Activated naive CD4-positive, alpha-beta T cell treated with anti-CD3 and anti-CD28 coated beads, Interleukin-2, amount 10 ng/mL, durations not matched to agents 7 days and 5 days (primary cell): ENCODE measurements around the gene DNAJB8.

Experiments
- CTCF ChIA-PET: fragments of 350-600 bp; sonication (Branson Sonifier 250); formaldehyde crosslinking; loops from one replicate; lab custom pipeline; 2021; ENCODE audit warnings: antibody characterized with exemption; lab: Charles Lee
- DNase-seq: peaks from one replicate; pipeline ENCODE4 v3.0.0-alpha.2; 2020
- H3K27ac Mint-ChIP-seq: one replicate; pipeline ENCODE4 v1.8.0; 2021; ENCODE audit warnings: mild to moderate bottlenecking, moderate library complexity, mixed read lengths
- H3K27me3 Mint-ChIP-seq: one replicate; pipeline ENCODE4 v1.8.0; 2021; ENCODE audit warnings: mild to moderate bottlenecking, mixed read lengths
- H3K36me3 Mint-ChIP-seq: one replicate; pipeline ENCODE4 v1.8.0; 2021; ENCODE audit warnings: mixed read lengths
- H3K4me1 Mint-ChIP-seq: one replicate; pipeline ENCODE4 v1.8.0; 2021; ENCODE audit warnings: mixed read lengths
- H3K4me3 Mint-ChIP-seq: one replicate; pipeline ENCODE4 v1.8.0; 2021; ENCODE audit warnings: mild to moderate bottlenecking, moderate library complexity, mixed read lengths
- H3K9me3 Mint-ChIP-seq: one replicate; pipeline ENCODE4 v1.8.0; 2021; ENCODE audit warnings: mixed read lengths

DNAJB8 gene

DNA sequence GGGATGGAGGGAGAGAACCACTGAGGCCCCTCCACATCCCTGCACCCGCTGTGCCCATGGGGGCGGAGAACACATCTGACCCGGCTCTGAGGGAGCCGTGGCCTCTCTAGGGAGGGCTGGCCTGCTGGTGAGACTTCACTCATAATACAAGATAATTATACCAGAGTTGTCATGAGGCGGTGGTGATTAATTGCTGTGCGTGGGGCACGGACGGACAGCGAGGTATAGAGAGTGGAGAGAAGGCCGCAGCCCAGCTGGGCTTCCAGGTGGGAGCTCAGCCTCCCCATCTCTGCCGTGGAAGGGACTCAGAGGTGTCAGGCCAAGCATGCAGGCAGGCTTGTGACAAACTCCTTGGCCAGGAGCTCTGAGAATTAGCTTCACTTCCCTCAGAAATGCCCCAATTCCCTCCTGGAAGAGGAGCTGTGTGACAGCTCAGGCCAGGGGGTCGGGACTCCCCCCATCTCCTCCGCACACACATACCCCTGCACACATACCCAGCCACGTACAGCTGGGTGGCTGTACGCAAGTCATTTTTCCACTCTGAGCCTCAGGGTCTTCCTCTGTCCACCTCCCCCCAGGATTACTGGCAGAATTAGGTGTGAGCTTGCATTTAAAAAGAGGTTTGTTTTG is 32.3 kb upstream of the DNAJB8 start:
- no peaks in the 10 kb centered on the region for H3K36me3 Mint-ChIP-seq
- CTCF ChIA-PET, result interaction anchor here (0.7 to 5.3 kb wide), 5 partner anchors 69 to 404 kb away, joined by 3 to 62 read pairs (median 4); no protein-coding TSS in a partner anchor
- no peak overlapping the region for H3K27ac Mint-ChIP-seq
- no peaks in the 10 kb centered on the region for H3K9me3 Mint-ChIP-seq
- H3K4me1 Mint-ChIP-seq, result peaks cover 8% of the 10 kb centered on the region
- H3K4me3 Mint-ChIP-seq, result peak overlapping the region; percentile 43
- peaks cover 80% of the 10 kb centered on the region for H3K27me3 Mint-ChIP-seq
- DNase-seq, result no peak

DNA sequence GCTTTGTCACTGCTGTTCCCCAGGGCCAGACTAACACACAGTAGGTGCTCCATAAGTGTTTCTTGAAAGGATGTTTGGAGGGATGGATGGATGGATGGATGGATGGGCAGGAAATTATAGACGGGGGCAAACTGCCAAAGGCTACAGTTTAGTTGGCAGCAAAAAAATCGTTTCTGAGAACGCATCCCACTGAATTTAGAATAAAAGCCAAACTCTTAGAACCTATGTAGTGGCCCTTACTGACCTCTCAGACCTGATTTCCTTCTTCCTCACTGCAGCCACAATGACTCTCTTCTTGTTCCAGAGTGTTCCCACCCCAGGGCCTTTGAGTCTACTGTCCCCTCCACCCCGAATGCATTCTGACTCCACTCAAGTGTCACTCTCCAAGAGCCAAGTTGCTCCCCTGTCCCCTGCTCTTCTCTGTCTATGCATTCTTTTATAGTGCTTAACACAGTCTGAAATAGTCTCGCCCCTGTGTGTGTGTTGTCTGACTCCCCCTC is 31.5 kb upstream of the DNAJB8 start:
- H3K27me3 Mint-ChIP-seq, result peaks cover 80% of the 10 kb centered on the region
- H3K9me3 Mint-ChIP-seq, result no peaks in the 10 kb centered on the region
- H3K4me1 Mint-ChIP-seq, result peaks cover 10% of the 10 kb centered on the region
- no peak for DNase-seq
- H3K36me3 Mint-ChIP-seq, result no peaks in the 10 kb centered on the region
- peak overlapping the region; percentile 43 for H3K4me3 Mint-ChIP-seq
- CTCF ChIA-PET, result interaction anchor here (0.8 to 5.3 kb wide), 4 partner anchors 7 to 71 kb away, joined by 3 to 62 read pairs (median 6); no protein-coding TSS in a partner anchor
- H3K27ac Mint-ChIP-seq, result no peak overlapping the region

DNA sequence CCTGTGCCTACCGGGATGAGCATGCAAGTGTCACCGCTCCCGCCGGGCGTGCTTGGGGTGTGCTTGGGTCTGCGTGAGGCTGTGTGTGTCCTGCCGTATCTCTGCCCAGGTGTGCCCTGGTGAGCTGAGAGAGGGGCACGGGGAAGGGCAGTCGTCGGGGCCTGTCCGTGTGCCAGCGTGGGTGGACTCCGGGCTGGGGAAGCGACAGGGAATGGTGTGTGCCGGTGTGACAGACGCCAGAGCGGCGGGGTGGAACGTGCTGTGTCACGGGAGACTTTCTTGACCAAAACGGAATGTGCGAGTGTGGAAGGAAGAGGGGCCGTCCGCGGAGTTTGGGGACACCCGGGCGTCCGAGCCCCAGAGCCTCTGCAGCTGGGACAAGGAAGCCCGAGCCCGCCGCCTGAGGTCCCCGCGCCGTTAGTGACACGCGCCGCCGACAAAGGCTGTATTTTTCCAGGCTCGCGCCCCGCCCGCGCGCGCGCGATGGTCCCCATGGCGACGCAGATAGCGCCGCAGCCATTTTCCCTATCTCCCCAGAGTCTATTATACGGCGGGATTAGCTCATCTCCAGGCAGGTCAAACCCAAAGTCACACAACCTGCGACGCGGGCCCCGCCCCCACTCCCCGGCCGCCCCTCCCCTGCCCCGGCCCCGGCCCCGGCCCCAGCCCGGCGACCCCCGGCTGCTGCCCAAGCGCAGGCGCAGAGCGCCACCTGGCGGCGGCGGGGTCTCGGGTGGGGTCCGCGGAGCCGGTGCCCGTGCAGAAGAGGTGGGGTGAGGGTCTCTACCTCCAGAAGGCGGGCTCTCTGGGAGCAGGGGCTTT is 30.8 kb upstream of the DNAJB8 start:
- H3K27ac Mint-ChIP-seq, result no peak overlapping the region
- H3K27me3 Mint-ChIP-seq, result peaks cover 85% of the 10 kb centered on the region
- no peaks in the 10 kb centered on the region for H3K36me3 Mint-ChIP-seq
- H3K4me1 Mint-ChIP-seq, result peaks cover 10% of the 10 kb centered on the region
- DNase-seq, result peak; percentile 75
- H3K4me3 Mint-ChIP-seq, result peak overlapping the region; percentile 67
- H3K9me3 Mint-ChIP-seq, result no peaks in the 10 kb centered on the region
- CTCF ChIA-PET, result interaction anchor here (0.8 to 5.3 kb wide), 5 partner anchors 8 to 109 kb away, joined by 3 to 62 read pairs (median 5); no protein-coding TSS in a partner anchor

DNA sequence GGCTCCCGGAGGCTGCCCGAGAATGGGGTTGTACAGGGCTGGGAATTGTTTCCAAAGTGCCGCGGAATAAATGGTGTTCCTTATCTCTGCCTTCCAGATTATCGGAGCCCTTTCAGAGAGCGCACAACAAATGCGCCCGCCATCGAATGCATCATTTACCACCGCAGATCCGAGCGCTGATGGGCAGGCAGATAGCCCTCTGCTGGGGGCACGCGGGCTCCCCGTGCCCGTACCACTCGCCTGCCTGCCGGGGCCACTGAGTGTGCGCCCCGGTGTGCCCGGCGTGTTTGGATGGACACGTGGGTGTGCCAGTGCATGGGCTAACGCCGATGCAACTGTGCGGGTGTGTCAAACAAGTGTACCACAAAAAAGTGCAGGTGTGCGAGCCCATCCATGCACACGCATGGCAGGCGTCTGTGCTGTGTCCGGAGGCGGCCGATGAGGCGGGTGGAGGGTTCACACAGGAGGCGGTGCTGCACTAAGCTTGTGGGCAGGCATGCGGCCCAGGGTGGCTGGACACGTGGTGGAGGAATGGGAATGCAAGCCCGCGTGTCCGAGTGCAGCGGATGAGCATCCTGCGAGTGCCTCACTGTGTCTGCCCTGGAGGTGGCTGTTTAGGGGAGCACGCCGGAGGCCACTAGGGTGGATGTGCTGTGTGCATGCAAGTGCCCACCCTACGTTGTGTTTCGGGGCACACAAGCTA is 30.1 kb upstream of the DNAJB8 start:
- H3K27ac Mint-ChIP-seq, result no peak overlapping the region
- CTCF ChIA-PET, result interaction anchor here (0.9 to 5.3 kb wide), 5 partner anchors 13 to 110 kb away, joined by 3 to 62 read pairs (median 5); no protein-coding TSS in a partner anchor
- H3K36me3 Mint-ChIP-seq, result no peaks in the 10 kb centered on the region
- peak overlapping the region; percentile 67 for H3K4me3 Mint-ChIP-seq
- peaks cover 15% of the 10 kb centered on the region for H3K4me1 Mint-ChIP-seq
- peaks cover 90% of the 10 kb centered on the region for H3K27me3 Mint-ChIP-seq
- no peak for DNase-seq
- H3K9me3 Mint-ChIP-seq, result no peaks in the 10 kb centered on the region

- peaks cover 15% of the 10 kb centered on the region for H3K4me1 Mint-ChIP-seq
- DNase-seq, result no peak
- H3K27ac Mint-ChIP-seq, result no peak overlapping the region
- H3K4me3 Mint-ChIP-seq, result no peak overlapping the region
- H3K36me3 Mint-ChIP-seq, result no peaks in the 10 kb centered on the region
- no peaks in the 10 kb centered on the region for H3K9me3 Mint-ChIP-seq
- CTCF ChIA-PET, result interaction anchor here (1.0 to 5.3 kb wide), 6 partner anchors 11 to 111 kb away, joined by 3 to 62 read pairs (median 4); no protein-coding TSS in a partner anchor
- peaks cover 92% of the 10 kb centered on the region for H3K27me3 Mint-ChIP-seq
Observed at GRCh38 chr3:128496019-128496601, 29.4 kb upstream of the DNAJB8 start.

DNA sequence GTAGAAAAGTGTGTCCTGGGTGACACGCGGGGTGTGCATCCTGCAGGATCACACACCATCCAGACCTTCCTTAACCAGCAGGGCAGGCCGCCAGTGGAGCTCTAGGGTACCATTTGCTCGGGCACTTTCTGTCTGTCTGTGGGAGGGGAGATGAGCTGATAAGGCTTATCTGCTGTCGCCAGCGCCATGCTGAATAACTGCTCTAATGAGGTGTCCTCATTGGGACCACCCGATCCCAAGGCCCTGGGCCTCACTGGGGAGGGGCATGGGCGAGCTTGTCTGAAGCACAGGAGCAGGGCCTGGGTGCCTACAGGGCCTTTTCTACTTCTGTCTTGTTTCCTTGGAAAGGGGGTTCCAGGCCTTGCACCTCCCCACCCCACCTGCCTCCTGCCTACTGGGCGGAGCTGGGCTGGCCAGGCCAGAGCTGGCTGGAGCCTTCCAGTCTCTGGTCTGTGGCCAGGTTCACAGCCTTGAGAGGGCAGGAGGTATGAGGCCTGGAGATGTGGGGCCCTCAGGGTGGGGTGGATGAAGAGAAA is 28.8 kb upstream of the DNAJB8 start:
- peaks cover 15% of the 10 kb centered on the region for H3K4me1 Mint-ChIP-seq
- CTCF ChIA-PET, result interaction anchor here (1.0 to 5.3 kb wide), 4 partner anchors 11 to 69 kb away, joined by 3 to 62 read pairs (median 4); no protein-coding TSS in a partner anchor
- H3K36me3 Mint-ChIP-seq, result no peaks in the 10 kb centered on the region
- DNase-seq, result no peak
- peaks cover 92% of the 10 kb centered on the region for H3K27me3 Mint-ChIP-seq
- H3K4me3 Mint-ChIP-seq, result no peak overlapping the region
- H3K27ac Mint-ChIP-seq, result no peak overlapping the region
- H3K9me3 Mint-ChIP-seq, result no peaks in the 10 kb centered on the region

DNA sequence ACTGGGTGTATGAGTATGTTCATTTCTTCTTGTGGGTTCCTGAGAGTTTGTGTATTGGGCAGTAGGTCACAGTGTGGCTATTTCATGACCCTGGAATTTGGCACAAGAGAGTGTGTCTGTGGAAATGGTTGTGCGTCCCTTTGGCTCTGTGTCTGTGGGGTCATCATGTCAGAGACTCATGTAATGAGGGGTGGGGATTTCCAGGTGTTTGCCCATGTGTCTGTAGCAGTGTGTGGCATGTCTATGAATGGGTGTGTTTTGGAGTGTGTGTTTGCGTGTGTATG is 27.6 kb upstream of the DNAJB8 start:
- Mint-ChIP-seq H3K4me3 (no peak overlapping the region), H3K36me3 (no peaks in the 10 kb centered on the region), H3K27me3 (peaks cover 97% of the 10 kb centered on the region), H3K27ac (no peak overlapping the region), H3K4me1 (peaks cover 18% of the 10 kb centered on the region), H3K9me3 (no peaks in the 10 kb centered on the region)
- no peak for DNase-seq
- CTCF ChIA-PET, result no interaction called here

DNA sequence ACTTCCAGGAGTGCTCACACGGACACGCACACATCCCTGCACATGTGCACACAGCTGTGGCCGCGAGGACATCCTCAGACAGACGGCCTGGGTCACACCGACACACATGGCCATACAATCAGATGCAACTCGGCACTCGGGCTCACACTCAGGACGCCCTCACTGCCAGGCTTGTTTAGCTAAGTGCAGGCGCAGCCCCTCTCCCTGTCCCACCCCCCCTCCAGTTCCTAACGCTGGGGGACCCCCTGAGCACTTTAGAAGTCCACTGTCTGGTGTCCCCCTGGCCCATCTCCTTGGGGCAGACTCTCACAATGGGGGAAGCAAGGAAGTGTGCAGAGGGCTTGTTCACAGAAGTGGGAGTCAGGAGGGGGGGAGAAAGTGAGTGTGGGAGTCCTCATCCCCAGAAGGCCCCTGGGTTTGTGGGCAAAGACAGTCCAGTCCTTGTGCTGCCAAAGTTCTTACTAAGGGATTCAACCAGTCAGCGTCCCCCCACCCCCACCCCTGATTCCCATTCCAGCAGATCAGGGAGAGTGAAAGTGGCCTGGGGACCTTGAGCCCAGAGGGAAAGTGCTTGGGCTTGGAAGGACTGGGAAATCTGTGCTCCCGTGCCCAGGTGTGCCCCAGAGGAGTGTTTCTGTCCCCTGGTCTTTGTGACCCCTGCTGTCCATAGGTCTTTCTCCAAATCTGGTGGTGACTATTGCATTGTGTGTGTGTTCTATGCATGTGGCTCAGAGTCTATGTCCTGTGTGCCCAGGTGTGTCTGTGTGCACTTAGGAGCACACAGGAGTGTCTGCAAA is 27.1 kb upstream of the DNAJB8 start:
- Mint-ChIP-seq H3K27ac (no peak overlapping the region), H3K4me1 (peaks cover 19% of the 10 kb centered on the region), H3K36me3 (no peaks in the 10 kb centered on the region), H3K9me3 (no peaks in the 10 kb centered on the region), H3K27me3 (peaks cover 97% of the 10 kb centered on the region), H3K4me3 (no peak overlapping the region)
- DNase-seq, result no peak
- CTCF ChIA-PET, result no interaction called here

GRCh38 chr3:128492671-128493569 is 26.2 kb upstream of the DNAJB8 start, which contains the start of gene GATA2:
TSS of gene GATA2 (minus strand) at chr3:128493201. CDS start at chr3:128487031, 6,170 bp downstream.
- Mint-ChIP-seq H3K4me1 (peaks cover 18% of the 10 kb centered on the region), H3K27me3 (peaks cover 99% of the 10 kb centered on the region), H3K9me3 (no peaks in the 10 kb centered on the region), H3K36me3 (no peaks in the 10 kb centered on the region), H3K27ac (peak within 1 kb of the TSS; percentile 68), H3K4me3 (no peak within 1 kb of the TSS)
- CTCF ChIA-PET, result interaction anchor here (3.6 kb wide), 1 partner anchor 66 kb away, joined by 19 read pairs; no protein-coding TSS in a partner anchor
- peak; percentile 51 for DNase-seq

GRCh38 chr3:128491941-128492670 is 25.4 kb upstream of the DNAJB8 start:
- CTCF ChIA-PET, result interaction anchor here (3.6 kb wide), 1 partner anchor 65 kb away, joined by 19 read pairs; no protein-coding TSS in a partner anchor
- H3K36me3 Mint-ChIP-seq, result no peaks in the 10 kb centered on the region
- H3K27me3 Mint-ChIP-seq, result peaks cover 100% of the 10 kb centered on the region
- no peaks in the 10 kb centered on the region for H3K9me3 Mint-ChIP-seq
- peaks cover 17% of the 10 kb centered on the region for H3K4me1 Mint-ChIP-seq
- no peak overlapping the region for H3K4me3 Mint-ChIP-seq
- peak overlapping the region; percentile 68 for H3K27ac Mint-ChIP-seq
- no peak for DNase-seq

- no peaks in the 10 kb centered on the region for H3K36me3 Mint-ChIP-seq
- CTCF ChIA-PET, result interaction anchor here (3.6 kb wide), 1 partner anchor 65 kb away, joined by 19 read pairs; no protein-coding TSS in a partner anchor
- H3K4me3 Mint-ChIP-seq, result no peak overlapping the region
- no peaks in the 10 kb centered on the region for H3K9me3 Mint-ChIP-seq
- H3K27me3 Mint-ChIP-seq, result peaks cover 100% of the 10 kb centered on the region
- peak overlapping the region; percentile 68 for H3K27ac Mint-ChIP-seq
- no peak for DNase-seq
- peaks cover 18% of the 10 kb centered on the region for H3K4me1 Mint-ChIP-seq
Observed at GRCh38 chr3:128491691-128491940, 24.9 kb upstream of the DNAJB8 start.
